GM19438 (cell line): ENCODE measurements around the gene ARHGAP10.
"Not testable (repeated sequence)": the region's sequence is repeated elsewhere in the genome, so short reads cannot be mapped to it uniquely, and the experiment has no call there.

Source experiments
- ATAC-seq: cut with Tn5 transposase; IDR thresholded peaks from one replicate; pipeline ENCODE4 v1.9.1; 2021; ENCODE audit warnings: low read depth; ENCODE audit not compliant: unreplicated experiment

The ARHGAP10 gene

DNA sequence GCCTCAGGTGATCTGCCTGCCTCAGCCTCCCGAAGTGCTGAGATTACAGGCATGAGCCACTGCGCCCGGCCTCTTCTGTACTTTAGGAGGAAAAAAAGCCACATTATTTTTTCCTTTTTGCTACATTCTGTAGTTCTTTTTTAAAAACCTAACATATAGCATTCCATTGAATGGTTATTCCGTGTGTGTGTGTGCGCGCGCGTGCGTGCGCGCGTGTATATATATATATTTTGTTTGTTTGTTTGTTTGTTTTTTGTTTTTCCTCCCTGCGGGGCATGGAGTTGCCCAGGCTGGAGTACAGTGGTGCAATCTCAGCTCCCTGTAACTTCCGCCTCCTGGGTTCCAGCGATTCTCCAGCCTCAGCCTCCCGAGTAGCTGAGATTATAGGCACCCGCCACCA lies 59.5 kb downstream of the ARHGAP10 start:
- ATAC-seq: no peak

DNA sequence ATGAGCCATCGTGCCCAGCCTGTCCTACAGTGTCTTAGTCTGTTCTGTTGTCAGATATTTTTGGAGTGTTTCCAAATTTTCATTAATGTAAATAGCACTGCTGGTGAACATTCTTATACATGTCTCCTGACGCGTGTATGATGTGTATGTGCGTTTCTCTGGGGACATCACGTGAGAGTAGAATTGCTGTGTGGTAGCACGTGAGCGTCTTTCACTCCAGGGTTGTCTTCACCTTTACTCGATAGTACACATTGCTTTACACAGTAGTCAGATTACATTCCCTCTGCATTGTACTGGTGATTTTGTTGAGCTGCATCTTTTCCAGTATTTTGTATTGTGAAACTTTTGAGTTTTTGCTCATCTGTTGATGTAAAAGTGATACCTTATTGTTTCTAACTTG lies 60.0 kb downstream of the ARHGAP10 start:
- no peak for ATAC-seq

- ATAC-seq: no peak
These were observed 61.9 kb downstream of the ARHGAP10 start for GRCh38 chr4:147793569-147794313.

DNA sequence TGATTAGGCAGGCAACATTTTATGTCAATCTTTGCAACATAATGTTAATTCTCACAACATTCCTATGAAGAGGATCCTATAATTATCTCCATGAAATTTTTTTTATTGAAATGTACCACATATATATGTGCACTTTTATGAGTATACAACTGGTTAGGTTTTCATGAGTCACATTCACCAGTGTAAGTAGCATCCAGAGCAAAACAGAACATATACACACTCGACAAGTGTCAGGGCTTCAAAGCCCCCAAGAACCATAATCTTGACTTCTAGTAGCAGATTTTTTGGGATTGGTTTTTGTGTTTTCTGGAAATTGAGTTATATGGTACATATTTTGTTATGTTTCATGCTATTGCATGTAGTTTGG lies 62.4 kb downstream of the ARHGAP10 start:
- no peak for ATAC-seq

DNA sequence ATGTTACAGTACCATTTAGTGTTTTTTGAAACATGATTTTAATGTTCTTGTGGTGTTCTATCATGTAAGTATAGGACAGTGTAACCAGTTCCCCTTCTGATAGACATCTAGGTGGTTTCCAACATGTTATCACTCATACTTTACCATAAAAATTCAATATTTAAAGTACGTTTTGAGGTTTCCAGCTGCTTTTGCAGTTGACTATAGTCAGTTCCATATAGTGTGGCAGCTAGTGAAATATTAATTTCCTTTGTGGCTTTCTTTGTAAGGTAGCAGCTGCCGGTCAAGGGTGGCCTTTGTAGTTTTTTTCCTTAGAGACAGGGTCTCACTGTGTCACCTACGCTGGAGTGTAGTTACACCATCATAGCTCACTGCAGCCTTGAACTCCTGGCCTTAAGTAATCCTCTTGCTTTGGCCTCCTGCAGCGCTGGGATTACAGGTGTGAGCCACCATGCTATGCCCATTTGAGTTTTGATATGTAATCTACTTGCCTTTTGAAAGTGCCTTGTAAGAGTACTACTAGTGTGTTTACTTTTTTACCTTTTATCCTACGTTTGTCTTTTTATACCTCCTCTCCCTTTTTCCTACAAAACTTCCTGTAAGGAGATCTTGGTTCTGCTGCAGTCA lies 63.0 kb downstream of the ARHGAP10 start:
- ATAC-seq: peak; percentile 71

- ATAC-seq: not testable (repeated sequence)
These were observed 67.2 kb downstream of the ARHGAP10 start for GRCh38 chr4:147799057-147799456.

GRCh38 chr4:147799986-147800555 lies 68.2 kb downstream of the ARHGAP10 start:
- peak; percentile 96 for ATAC-seq

DNA sequence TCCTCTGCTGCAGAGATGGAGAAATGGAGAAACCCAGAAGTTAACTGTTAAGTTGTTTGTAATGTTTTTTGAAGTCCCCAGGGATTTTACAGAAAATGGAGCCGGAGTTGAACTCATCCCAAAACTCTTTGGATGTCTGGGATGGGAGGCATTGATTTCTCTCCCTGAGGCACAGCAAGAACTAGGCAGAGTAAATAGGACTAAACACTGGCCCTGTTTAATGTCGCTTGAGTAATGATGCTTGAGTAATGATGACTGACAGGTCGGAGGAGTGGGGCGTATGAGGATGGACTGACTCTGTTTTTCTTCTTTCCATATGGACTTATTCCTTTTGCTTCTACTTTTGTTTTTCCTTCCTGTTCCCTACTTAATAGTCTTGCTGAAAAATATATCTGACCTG lies 69.9 kb downstream of the ARHGAP10 start:
- no peak for ATAC-seq

DNA sequence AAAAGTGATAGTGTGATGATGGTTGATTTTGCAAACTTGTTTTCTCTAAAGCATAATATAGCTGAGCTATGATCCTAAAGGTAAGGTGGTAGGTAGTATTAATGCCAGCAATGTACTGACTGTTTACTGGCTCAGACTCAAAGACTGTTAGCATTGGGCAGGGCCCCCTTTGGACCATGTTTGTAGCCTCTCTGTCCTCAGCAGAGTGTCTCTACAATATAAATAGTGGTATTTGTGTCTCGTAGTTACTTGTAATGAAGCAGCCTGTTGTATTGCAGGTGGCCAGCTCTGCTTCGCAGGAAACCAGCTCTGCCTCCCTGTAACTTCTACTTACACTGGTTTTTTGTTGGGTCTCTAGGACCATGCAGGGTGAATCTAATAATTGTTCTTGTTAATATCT lies 70.5 kb downstream of the ARHGAP10 start:
- ATAC-seq: no peak

DNA sequence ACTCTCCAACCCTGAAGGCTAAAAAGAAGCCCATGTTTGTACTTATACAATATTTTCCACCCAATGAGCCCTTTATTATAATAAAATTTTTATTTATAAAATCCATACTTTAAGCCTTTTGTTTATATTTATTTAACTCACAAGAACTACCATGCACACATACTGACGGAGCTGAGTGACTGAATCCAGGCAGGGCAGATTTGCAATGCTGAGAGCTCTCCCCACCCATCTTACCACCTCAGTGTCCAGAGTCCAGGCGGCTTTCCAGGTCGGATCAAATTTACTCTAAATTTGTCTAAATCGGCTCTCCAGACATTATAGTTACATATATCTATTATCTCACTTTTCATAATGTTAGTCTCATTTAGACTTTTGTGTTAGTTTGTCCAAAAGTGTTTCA lies 74.1 kb downstream of the ARHGAP10 start:
- ATAC-seq: no peak

- no peak for ATAC-seq
These were observed 76.6 kb downstream of the ARHGAP10 start for GRCh38 chr4:147808447-147808846.

GRCh38 chr4:147809211-147809610 lies 77.3 kb downstream of the ARHGAP10 start:
- ATAC-seq: no peak

GRCh38 chr4:147811878-147812277 lies 80.0 kb downstream of the ARHGAP10 start:
- ATAC-seq: no peak

DNA sequence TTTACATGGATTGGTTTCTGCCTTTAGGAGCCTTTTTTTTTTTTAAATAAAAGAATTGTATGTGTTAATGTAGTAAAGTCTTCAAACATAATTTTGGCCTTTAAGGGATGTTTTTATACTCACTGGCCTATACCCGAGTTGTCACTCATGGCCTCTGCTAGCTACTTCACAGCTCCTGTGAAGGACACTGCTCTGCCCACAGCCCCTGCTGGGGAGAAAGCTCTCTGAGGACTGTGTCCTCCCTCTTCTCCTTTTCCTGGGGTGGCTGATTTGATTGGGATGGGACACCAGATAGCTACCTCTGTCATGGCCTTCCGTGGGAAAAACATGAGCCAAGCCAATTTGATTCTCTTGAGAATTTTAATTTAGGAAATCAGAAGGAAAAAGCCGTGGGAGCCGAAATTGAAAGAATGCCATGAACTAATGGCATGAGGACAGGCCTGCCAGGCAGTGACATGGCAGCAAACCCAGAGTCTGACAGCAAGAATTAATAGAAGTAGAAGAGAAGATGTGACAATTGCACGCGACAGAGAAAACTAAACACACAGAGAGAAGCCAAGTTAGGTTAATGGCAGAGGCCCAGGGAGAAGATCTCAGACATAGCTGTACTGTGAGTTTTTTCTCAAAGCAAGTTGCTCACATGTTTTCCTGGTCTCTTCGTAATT lies 81.4 kb downstream of the ARHGAP10 start:
- ATAC-seq: no peak

GRCh38 chr4:147813973-147814372 lies 82.1 kb downstream of the ARHGAP10 start:
- no peak for ATAC-seq

- ATAC-seq: no peak
These were observed 82.5 kb downstream of the ARHGAP10 start for GRCh38 chr4:147814376-147814775.

GRCh38 chr4:147815741-147816140 lies 83.9 kb downstream of the ARHGAP10 start:
- ATAC-seq: no peak

DNA sequence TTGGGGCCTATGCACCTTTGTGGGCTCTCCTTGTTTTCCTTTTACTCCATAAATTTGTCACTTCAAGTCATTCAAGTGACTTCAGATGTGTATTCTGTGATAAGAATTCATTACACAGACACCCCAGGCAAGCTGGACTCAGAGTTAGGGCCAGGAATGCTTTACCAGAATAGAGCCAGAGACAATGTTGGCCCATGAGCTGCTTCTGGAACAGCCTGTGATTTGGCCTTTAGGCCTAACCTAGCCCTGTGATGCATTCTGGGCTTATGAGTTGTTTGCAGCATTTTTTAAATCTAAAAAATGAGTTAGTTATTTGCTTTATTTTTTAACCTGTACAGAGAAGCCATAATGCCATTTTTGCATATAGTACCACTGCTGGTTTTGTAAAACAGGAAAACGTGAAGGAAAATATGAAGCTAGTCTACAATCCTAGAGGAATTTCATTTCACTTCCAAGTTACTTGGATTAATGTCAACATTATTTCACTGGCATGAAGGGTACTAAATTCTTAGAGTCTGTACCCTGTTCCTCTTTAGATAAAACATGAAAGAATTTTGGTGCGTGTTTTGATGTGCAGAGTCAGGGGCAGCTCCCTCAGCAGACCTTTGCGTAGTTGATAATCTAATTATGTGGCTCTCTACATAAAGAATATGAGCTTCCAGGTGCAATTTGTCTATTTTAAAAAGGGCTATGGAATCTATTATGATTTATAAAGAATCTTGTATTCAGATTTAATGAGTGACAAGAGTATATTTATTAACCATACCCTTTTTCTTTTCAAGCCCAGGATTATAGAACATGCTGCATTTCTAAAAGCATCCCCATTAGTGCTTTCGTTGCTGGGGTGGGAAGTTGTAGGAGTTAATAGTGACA lies 84.7 kb downstream of the ARHGAP10 start:
- no peak for ATAC-seq

- no peak for ATAC-seq
These were observed 89.1 kb downstream of the ARHGAP10 start for GRCh38 chr4:147820975-147821374.

DNA sequence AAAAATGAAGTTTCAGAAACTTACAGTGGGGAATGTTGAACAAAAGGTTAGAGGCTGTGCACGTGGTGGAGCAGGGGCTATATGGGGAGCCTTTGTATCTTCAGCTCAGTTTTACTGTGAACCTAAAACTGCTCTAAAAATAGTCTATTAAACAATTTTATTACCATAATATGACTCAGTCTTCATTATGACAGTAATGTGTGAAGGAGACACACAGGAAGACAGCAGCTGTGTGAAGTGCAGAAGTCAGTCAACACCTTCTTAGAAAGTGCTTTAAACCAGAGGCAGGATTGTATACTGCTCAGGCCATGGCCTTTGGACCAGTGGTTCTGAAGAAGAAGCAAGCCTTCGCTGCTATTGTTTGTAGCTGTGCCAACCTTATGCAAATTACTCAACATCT lies 89.7 kb downstream of the ARHGAP10 start:
- no peak for ATAC-seq

GRCh38 chr4:147822128-147822527 lies 90.2 kb downstream of the ARHGAP10 start:
- ATAC-seq: no peak
